GM19099 (cell line): ENCODE results near the gene MYH9.

Source experiments
- POLR2A ChIP-seq: IDR thresholded peaks from 3 replicates; pipeline ENCODE4 v1.6.1; 2011; ENCODE audit warnings: low read depth; ENCODE audit not compliant: insufficient read length; ENCODE audit errors: extremely low read depth

MYH9 gene

GRCh38 chr22:36299911-36300310, 87.9 kb downstream of the MYH9 start:
- TF ChIP-seq POLR2A, result no peak

- TF ChIP-seq POLR2A, result no peak
Measured at GRCh38 chr22:36299295-36299694, 88.5 kb downstream of the MYH9 start.

- no peak for TF ChIP-seq POLR2A
Measured at GRCh38 chr22:36298601-36299000, 89.2 kb downstream of the MYH9 start.

- TF ChIP-seq POLR2A, result no peak
Measured at GRCh38 chr22:36298118-36298517, 89.6 kb downstream of the MYH9 start.

GRCh38 chr22:36297568-36297967, 90.2 kb downstream of the MYH9 start:
- TF ChIP-seq POLR2A, result no peak

GRCh38 chr22:36296690-36297089, 91.1 kb downstream of the MYH9 start:
- TF ChIP-seq POLR2A, result no peak

- no peak for TF ChIP-seq POLR2A
Measured at GRCh38 chr22:36295247-36295646, 92.5 kb downstream of the MYH9 start.

GRCh38 chr22:36294801-36295200, 93.0 kb downstream of the MYH9 start:
- no peak for TF ChIP-seq POLR2A

GRCh38 chr22:36294293-36294620, 93.5 kb downstream of the MYH9 start:
- no peak for TF ChIP-seq POLR2A

- no peak for TF ChIP-seq POLR2A
Measured at GRCh38 chr22:36293606-36294292, 94.0 kb downstream of the MYH9 start.

- TF ChIP-seq POLR2A, result no peak
Measured at GRCh38 chr22:36292823-36293530, 94.8 kb downstream of the MYH9 start.

- TF ChIP-seq POLR2A, result no peak
Measured at GRCh38 chr22:36291831-36292740, 95.7 kb downstream of the MYH9 start.

- TF ChIP-seq POLR2A, result no peak
Measured at GRCh38 chr22:36289406-36289870, 98.3 kb downstream of the MYH9 start.

GRCh38 chr22:36288571-36289405, 99.0 kb downstream of the MYH9 start:
- TF ChIP-seq POLR2A, result no peak
